Measurements from ENCODE around the gene HMGB2.
A peak's percentile ranks its signal among the peaks of the same experiment; 100 is the strongest.

The HMGB2 gene

DNA sequence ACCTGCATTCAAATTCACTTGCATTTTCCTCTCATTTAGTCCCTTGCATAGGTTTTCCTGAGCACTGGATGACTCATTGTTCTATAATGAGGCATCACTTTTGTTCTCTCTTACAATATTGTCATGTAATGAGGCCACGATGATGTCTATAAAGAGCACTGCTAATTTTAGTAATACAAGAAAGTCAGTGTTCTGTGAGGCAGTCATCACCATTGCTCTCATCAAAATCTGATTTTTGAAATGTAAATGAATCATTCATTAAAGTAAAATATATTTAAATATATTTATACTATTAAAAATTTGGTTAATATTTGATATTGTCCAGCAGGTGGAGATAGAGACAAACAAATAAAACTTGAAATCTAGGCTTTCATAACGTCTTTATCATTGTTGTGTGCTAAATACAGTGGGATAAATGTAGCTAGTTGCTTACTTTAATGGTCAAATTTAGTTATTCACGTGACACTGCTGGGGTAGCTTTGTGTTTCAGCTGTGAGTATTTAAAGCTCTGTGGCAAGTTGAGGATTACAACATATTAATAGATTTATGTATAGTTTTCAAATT, 15.4 kb downstream of the HMGB2 start:
- TF ChIP-seq, protein P1, sequence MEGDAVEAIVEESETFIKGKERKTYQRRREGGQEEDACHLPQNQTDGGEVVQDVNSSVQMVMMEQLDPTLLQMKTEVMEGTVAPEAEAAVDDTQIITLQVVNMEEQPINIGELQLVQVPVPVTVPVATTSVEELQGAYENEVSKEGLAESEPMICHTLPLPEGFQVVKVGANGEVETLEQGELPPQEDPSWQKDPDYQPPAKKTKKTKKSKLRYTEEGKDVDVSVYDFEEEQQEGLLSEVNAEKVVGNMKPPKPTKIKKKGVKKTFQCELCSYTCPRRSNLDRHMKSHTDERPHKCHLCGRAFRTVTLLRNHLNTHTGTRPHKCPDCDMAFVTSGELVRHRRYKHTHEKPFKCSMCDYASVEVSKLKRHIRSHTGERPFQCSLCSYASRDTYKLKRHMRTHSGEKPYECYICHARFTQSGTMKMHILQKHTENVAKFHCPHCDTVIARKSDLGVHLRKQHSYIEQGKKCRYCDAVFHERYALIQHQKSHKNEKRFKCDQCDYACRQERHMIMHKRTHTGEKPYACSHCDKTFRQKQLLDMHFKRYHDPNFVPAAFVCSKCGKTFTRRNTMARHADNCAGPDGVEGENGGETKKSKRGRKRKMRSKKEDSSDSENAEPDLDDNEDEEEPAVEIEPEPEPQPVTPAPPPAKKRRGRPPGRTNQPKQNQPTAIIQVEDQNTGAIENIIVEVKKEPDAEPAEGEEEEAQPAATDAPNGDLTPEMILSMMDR (IDR thresholded peaks at IDR 0.05; ENCODE audit: low read depth, low read length): peak; percentile 7
- no peak for DNase-seq (ENCODE audit: extremely low read depth, low read depth)

DNA sequence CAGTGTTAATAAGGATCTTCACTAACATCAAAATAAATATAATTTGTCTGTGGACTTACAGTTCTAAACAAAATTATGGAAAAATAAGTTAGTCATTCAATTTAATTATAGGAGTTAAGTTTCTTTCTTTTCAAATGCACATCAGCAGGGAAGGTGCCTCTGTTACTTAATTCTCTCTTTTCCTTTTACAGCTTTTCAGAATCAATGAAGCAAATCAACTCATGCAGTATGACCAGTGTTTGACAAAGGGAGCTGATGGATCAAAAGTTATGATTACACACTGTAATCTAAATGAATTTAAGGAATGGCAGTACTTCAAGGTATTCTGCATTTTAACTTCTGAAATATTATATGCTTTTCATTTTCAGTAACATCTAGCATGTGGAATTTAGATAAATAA, 15.9 kb downstream of the HMGB2 start:
- no peak for DNase-seq (ENCODE audit: extremely low read depth, low read depth)

DNA sequence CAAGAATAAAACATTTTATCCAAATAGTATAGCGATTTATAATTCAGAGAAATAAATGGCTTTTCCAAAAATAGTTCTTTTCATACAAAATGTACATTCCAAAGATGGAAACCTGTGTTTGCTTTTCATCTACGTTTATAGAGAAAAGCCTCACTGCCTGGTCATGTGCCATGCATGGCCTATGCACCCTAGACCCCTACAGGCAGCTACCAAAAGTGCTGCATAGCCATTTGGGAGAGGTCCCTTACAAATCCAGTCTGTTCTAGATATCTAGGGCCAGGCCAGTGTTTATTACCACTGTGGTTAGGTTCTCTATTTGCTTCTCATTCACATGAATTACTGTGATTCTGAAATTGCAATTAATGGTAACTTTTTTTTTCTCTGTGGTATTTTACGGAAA, 17.2 kb downstream of the HMGB2 start:
- DNase-seq (ENCODE audit: extremely low read depth, low read depth): no peak
- TF ChIP-seq, protein P1 (IDR thresholded peaks at IDR 0.05; ENCODE audit: low read depth, low read length): no peak

More for the DNA sequence above, 15.9 kb downstream of the HMGB2 start:
- TF ChIP-seq, protein P1 (IDR thresholded peaks at IDR 0.05; ENCODE audit: low read depth, low read length): no peak

DNA sequence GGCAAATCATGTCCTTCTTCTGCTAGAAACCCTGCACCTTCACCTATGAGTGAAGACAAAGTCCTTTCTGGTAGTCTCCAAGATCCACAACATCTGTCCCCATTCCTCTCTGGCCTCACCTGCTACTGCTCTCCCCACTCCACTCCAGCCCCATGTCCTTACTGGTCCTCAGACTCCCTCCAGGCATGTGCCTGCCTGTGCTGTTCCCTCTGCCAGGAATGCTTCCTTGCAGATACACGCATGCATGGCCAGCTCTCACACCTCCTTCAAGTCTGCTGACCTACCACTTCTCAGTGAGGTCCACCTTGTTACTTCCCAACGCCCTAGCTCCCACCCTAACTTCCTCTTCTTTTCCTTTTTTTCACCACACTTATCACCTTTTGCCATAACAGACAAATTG, 18.1 kb downstream of the HMGB2 start:
- TF ChIP-seq, protein P1 (IDR thresholded peaks at IDR 0.05; ENCODE audit: low read depth, low read length): no peak
- no peak for DNase-seq (ENCODE audit: extremely low read depth, low read depth)

DNA sequence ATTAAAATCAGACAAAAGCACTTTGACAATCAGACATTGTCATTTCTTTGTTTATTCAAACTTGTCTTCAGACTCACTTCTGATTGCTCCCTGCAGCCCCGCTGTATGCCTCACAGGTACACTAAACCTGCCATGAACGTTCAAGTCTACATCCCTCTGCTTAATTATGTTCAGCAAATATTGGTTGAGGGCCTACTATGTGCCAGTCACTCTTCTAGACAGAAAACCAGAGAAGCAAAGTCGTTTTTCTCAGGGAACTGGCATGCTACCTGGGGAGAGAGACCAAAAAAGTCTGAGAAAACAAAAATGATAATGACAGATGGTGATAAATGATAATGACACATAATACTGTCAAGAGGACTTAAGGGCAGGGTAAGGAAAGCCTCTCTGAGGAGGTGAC, 19.4 kb downstream of the HMGB2 start:
- TF ChIP-seq, protein P1 (IDR thresholded peaks at IDR 0.05; ENCODE audit: low read depth, low read length): no peak
- DNase-seq (ENCODE audit: extremely low read depth, low read depth): no peak

DNA sequence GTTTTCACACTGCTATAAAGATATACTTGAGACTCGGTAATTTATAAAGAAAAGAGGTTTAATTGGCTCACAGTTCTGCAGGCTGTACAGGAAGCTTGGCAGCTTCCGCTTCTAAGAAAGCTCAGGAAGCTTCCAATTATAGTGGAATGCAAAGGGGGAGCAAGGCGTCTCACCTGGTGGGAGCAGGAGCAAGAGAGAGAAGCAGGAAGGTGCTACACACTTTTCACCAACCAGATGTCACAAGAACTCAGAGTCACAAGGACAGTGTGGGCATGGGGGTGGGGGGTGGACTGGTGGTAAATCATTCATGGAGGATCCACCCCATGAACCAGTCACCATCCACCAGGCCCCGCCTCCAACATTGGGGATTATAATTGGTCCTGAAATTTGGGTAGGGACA, 22.8 kb downstream of the HMGB2 start:
- TF ChIP-seq, protein P1 (IDR thresholded peaks at IDR 0.05; ENCODE audit: low read depth, low read length): no peak
- no peak for DNase-seq (ENCODE audit: extremely low read depth, low read depth)

DNA sequence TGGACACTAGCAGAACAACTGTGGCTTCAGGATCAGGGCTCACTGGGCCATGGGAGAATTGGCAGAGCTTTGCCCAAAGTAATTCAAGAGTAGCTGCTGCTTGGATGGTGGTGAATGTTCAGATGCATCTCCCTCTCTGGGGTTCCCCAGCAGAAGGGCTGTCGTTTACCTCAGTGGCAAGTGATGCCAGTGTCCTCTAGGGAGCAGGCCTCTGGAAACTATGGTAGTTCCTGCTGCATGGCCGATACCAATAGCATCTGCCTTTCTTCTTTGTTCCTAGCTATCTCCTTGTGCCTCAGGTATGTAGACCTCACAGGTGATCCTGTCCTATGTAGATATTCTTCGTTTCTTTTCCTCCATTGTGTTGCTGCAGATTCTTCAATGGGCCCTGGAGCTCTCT, 26.4 kb downstream of the HMGB2 start:
- TF ChIP-seq, protein P1 (IDR thresholded peaks at IDR 0.05; ENCODE audit: low read depth, low read length): no peak
- no peak for DNase-seq (ENCODE audit: extremely low read depth, low read depth)

Measured in AG09319 (cell line).